Stimulated activated CD4-positive, alpha-beta T cell treated with anti-CD3 and anti-CD28 coated beads, Interleukin-1b, Interleukin-23, amount 100 ng/mL, for 48 hours (primary cell): Measurements from ENCODE around the gene ZNF423.
"Not testable (repeated sequence)": the region's sequence is repeated elsewhere in the genome, so short reads cannot be mapped to it uniquely, and the experiment has no call there.

Experiments
- DNase-seq: peaks from one replicate; pipeline ENCODE4 v3.0.0-alpha.2; 2020

Gene ZNF423

GRCh38 chr16:49524216-49524946 is 331.5 kb downstream of the ZNF423 start:
- no peak for DNase-seq

DNA sequence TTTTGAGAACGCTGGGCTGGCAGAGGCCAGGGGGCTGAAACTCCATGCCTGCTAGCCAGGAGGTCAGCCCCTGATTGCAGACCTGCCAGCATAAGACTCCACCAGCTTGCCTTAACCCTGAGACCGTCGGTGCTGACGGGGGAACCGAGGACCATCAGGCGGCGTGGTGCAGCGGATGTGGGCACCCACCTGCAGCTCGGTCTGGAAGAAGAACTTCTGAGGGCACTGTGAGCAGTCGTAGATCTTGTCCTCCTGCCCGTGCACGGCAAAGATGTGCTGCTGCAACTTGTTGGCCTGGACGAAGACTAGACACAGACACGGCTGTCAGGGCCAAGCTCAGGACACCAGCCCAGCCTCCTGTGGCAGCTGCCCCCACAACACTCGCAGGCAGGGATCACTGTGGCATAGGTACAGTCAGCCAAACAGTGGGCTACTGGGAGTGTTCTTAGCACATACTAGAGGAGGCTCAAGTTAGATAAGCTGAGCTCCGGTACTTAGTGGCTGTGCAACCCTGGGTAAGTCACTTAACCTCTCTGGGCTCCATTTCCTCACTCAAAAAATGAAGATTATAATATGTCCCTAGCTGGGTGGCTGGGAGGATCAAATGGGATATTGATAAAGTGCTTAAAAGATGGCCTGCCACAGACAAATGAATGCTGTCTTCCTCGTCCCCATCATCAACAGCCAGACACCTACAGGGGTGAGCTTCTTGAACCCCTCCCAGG is 332.3 kb downstream of the ZNF423 start:
- no peak for DNase-seq

- no peak for DNase-seq
Observed at GRCh38 chr16:49521734-49522325, 334.1 kb downstream of the ZNF423 start.

DNA sequence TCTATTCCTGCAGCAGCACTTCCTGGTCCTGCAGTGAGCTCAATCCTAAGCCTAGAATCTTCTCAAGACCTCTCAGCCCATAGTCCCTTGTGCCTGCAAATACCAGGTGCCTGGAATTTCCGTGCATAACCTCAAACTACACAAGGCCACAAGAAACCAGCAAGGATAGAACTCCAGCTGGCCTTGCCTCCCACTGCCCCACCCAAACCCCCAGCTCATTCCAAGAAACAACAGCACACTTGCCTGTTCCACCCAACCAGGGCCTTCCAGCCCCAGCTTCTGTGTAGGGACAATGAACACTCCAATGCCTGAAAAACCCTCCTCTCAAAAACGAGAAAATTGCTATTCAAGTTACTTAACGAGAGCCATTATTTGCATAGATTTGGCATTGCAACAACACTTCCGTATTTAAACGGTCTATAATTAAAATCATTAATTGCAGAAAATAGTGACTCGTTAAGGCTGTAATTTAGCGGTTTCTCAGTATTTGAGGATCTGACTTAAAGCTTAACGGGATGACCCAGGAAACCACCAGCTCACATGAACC is 335.3 kb downstream of the ZNF423 start:
- no peak for DNase-seq

- no peak for DNase-seq
Observed at GRCh38 chr16:49519741-49520140, 336.2 kb downstream of the ZNF423 start.

DNA sequence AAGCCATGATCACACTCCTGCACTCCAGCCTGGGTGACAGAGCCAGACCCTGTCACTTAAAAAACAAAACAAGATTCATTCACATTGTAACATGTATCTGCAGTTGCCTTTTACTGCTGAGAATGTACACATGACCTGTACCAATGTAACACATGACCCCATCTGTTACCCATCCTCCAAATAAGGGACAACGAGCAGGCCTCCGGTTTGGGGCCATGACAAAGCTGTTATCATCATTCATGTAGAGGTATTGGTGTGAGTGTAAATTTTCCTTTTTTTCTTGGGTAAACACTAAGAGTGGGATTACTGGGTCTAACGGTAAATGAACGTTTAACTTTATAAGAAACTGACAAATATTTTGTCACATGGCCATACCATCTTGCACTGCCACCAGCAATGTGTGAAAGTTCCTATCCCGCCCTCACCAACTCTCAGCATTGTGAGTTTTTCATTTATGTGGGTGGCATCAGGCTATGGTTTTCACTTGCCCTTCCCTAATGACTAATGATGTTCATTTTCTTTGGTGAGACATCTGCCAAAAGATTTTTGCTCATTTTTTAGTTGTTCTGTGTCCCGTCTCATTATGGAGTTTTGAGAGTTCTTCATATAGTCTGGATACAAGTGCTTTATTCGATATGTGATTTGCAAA is 336.8 kb downstream of the ZNF423 start:
- no peak for DNase-seq

GRCh38 chr16:49516382-49517036 is 339.4 kb downstream of the ZNF423 start:
- DNase-seq: no peak

- DNase-seq: no peak
Observed at GRCh38 chr16:49515861-49516260, 340.1 kb downstream of the ZNF423 start.

DNA sequence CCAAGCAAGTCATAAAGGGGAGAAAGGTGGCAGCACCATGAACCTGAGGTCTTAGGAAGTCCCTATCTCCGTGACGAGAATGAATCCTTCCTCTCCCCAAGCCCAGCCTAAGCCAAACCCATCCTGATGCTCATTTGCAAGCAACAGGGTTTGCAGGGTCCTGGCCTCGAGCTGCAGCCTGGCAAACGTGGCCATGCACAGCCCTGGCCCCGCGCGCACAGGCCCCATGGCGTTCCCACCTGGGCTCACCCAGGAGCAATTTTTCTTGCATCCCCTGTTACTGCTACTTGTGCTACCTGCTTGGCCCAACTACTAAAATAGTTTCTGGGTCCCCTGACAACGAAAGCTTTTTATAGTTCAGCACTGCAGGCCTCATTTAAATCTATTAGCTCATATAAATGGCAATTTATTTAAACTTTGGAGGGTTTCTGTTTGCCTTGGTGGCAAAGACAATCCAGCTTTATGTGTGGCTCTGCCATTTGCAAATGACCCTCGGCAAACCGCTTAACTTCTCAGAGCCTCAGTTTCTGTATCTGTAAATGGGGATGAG is 340.8 kb downstream of the ZNF423 start:
- DNase-seq: no peak

- DNase-seq: no peak
Observed at GRCh38 chr16:49514073-49514980, 341.6 kb downstream of the ZNF423 start.

GRCh38 chr16:49513040-49513439 is 342.9 kb downstream of the ZNF423 start:
- no peak for DNase-seq

GRCh38 chr16:49510654-49511305 is 345.1 kb downstream of the ZNF423 start:
- no peak for DNase-seq

DNA sequence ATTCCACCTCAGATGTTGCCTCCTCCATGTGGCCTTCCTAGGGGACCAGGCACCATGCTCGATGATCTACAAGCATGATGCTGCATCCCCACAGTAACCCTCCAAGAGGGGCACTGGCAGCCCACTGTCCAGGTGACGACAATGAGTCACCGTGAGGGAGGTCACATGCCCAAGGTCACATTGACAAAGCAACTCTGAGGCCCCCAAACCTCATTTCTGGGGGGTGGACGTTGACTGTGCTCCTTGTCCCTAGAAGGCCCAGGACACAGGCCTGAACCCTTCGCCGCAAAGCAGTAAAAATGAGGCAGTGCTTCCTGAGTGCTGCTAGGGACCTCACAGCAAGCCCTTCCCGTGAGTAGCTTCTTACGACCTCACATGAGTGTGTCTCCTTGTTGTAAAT is 345.8 kb downstream of the ZNF423 start:
- no peak for DNase-seq

GRCh38 chr16:49506058-49507013 is 349.6 kb downstream of the ZNF423 start:
- not testable (repeated sequence) for DNase-seq

GRCh38 chr16:49505556-49505955 is 350.4 kb downstream of the ZNF423 start:
- no peak for DNase-seq

- no peak for DNase-seq
Observed at GRCh38 chr16:49504626-49505025, 351.3 kb downstream of the ZNF423 start.

GRCh38 chr16:49504023-49504364 is 351.9 kb downstream of the ZNF423 start:
- no peak for DNase-seq

GRCh38 chr16:49503256-49504022 is 352.5 kb downstream of the ZNF423 start:
- no peak for DNase-seq
